Adipocyte (in vitro differentiated cells): ENCODE data around the gene HPCAL1.

Source experiments
- DNase-seq: peaks from one replicate; pipeline ENCODE4 v3.0.0-alpha.2; 2015; ENCODE audit warnings: low read depth
- H3K27me3 ChIP-seq: replicated peaks from 2 replicates; pipeline ENCODE4 v1.7.0; 2013; ENCODE audit warnings: mild to moderate bottlenecking, low read length, moderate library complexity; ENCODE audit not compliant: control insufficient read depth, insufficient read depth
- H3K36me3 ChIP-seq: 2 replicates; pipeline ENCODE4 v1.7.0; 2013; ENCODE audit warnings: low read length, mild to moderate bottlenecking, moderate library complexity; ENCODE audit not compliant: control insufficient read depth, insufficient read depth, severe bottlenecking
- H3K4me1 ChIP-seq: 2 replicates; pipeline ENCODE4 v1.7.0; 2013; ENCODE audit warnings: mild to moderate bottlenecking, low read length, moderate library complexity; ENCODE audit not compliant: control insufficient read depth, insufficient read depth
- H3K4me3 ChIP-seq: 2 replicates; pipeline ENCODE4 v1.7.0; 2013; ENCODE audit warnings: mild to moderate bottlenecking, low read length, moderate library complexity
- H3K9ac ChIP-seq: 2 replicates; pipeline ENCODE4 v1.7.0; 2013; ENCODE audit warnings: mild to moderate bottlenecking, low read length, moderate library complexity
- H3K9me3 ChIP-seq: 2 replicates; pipeline ENCODE4 v1.7.0; 2013; ENCODE audit warnings: mild to moderate bottlenecking, low read length, moderate library complexity; ENCODE audit not compliant: control insufficient read depth

Gene HPCAL1

DNA sequence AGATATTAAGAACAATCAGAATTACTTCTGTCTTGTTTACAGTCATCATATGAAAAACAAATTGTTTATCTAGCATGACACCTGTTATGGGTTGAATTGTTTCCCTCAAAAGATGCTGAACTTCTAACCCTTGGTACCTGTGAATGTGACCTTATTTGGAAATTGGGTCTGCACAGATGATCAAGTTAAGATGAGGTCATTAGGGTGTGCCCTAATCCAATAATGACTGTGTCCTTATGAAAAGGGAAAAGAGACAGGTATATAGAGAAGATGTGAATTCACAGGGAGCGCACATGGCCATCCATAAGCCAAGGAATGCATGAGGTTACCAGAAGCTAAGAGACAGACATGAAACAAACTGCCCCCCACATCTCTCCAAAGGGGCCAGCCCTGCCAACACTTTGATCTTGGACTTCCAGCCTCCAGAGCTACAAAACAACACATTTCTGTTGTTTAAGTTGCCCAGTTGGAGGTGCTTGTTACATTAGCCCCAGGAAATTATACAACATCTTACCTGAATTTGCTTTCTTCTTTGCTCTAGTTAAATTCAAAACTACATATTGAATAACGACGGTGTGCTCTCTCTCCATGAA lies 2.3 kb upstream of the HPCAL1 start:
- H3K27me3 ChIP-seq: no peaks in the 10 kb centered on the region
- no peak overlapping the region for H3K4me3 ChIP-seq
- H3K9ac ChIP-seq: no peak overlapping the region
- H3K36me3 ChIP-seq: no peaks in the 10 kb centered on the region
- no peak for DNase-seq
- H3K4me1 ChIP-seq: peaks cover 15% of the 10 kb centered on the region
- H3K9me3 ChIP-seq: no peaks in the 10 kb centered on the region

- Histone ChIP-seq H3K9ac (no peak overlapping the region), H3K9me3 (no peaks in the 10 kb centered on the region), H3K4me3 (no peak overlapping the region), H3K36me3 (no peaks in the 10 kb centered on the region), H3K4me1 (peaks cover 15% of the 10 kb centered on the region), H3K27me3 (no peaks in the 10 kb centered on the region)
- no peak for DNase-seq
These were observed 1.4 kb upstream of the HPCAL1 start for GRCh38 chr2:10300997-10301940.

GRCh38 chr2:10301941-10302478 lies 694 bp upstream of the HPCAL1 start:
- H3K4me3 ChIP-seq: peak overlapping the region; percentile 61
- no peaks in the 10 kb centered on the region for H3K27me3 ChIP-seq
- peak overlapping the region; percentile 69 for H3K9ac ChIP-seq
- DNase-seq: no peak
- no peaks in the 10 kb centered on the region for H3K9me3 ChIP-seq
- no peaks in the 10 kb centered on the region for H3K36me3 ChIP-seq
- peaks cover 15% of the 10 kb centered on the region for H3K4me1 ChIP-seq

DNA sequence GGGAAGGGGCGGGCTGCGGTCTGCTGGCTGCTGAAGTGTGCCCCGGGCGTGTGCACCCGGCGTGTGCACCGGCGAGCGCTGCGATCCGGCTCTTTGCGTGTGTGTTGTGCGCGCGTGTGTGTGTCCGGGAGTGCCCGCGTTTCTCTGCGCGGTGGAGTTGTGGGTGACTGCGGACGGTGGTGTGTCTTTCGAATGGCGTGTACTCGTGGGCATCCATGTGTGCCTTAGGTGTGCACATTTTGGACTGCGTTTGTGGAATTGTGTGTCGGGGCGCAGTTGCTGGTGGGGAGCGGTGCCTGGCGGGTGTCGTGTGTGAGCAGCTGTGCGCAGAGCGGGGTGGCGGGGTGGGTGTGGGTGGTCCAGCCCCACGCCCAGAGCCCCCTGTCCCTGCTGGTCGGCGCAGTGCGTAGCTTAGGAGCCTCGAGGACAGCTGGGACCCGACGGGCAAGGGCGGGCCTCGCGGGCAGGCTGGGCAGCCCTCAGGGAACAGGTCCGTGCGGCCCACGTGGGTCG lies 533 bp downstream of the HPCAL1 start:
- H3K4me1 ChIP-seq: peaks cover 12% of the 10 kb centered on the region
- no peaks in the 10 kb centered on the region for H3K36me3 ChIP-seq
- H3K9me3 ChIP-seq: no peaks in the 10 kb centered on the region
- H3K27me3 ChIP-seq: no peaks in the 10 kb centered on the region
- DNase-seq: no peak
- peak overlapping the region; percentile 76 for H3K9ac ChIP-seq
- H3K4me3 ChIP-seq: peak overlapping the region; percentile 85

DNA sequence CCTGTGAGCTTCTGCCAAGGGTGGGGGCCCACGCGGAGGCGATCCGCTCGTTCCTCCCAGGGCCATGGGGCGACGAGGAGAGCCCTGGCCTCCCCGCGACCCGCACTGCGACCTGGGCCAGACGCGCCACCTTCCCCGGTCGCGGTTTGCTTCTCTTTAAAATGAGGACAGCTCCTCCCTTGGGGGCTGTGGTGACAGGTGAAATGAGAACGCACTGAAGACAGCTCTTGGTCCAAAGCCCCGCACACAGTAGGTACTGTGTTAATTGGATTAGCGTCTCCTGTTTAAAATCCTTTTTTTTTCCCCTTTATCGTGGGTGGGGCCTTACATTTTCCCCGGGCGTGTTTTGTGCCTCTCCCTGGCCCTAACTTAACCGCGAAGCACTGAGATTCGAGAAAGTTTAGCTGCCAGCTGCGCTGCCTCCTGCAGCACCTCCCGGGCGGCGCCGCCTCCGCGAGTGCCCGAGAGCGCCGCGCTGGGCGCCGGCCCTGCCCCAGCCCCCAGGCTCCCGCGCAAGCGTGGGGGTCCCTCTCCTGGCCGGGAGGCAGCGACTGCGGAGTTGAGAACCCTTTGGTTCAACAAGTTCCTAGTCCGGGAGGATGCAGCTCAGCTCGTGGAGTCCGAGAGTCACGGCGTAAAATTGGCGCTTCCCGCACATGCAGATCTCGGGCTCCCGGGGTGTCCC lies 1.1 kb downstream of the HPCAL1 start:
- no peaks in the 10 kb centered on the region for H3K27me3 ChIP-seq
- H3K4me1 ChIP-seq: peaks cover 10% of the 10 kb centered on the region
- DNase-seq: peak; percentile 75
- H3K9me3 ChIP-seq: no peaks in the 10 kb centered on the region
- H3K9ac ChIP-seq: peak overlapping the region; percentile 76
- peak overlapping the region; percentile 85 for H3K4me3 ChIP-seq
- H3K36me3 ChIP-seq: no peaks in the 10 kb centered on the region

DNA sequence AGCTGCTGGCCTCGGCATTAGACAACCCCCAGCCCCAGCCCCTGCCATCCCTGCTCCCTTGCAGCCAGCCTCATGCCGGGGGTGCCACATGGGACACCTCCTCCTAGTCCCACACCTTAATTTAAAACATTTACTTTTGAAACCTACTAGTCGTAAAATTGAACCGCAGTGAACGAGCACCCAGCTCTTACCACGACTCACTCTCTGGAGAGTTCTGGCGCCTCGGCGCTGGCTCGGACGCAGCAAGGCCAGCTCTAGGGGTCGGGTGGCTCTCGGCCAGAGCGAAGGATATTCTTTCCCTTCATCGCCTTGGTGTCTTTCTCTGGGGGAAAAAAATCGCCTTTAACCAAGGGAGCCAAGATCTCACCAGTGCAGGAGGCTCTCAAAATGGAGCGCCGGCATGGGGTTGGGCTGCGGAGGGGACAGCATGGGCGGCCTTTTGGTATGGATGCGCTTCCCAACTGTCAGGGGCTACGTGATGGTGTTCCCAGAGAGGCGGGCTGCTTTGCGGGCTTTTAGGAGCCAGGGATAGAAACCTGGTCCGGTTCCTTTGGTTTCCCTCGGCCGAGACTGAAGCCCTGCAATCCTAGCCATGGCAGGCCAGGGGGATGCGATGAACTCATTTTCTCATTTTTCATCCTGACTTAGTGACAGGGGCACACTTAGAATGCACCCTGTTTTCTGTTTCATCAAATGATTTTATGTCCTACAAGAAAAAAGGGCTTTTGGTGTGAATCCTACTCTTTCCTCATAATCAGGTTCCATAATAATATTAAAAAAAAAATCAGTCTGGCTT lies 2.0 kb downstream of the HPCAL1 start:
- Histone ChIP-seq H3K36me3 (no peaks in the 10 kb centered on the region), H3K27me3 (no peaks in the 10 kb centered on the region), H3K4me3 (peak overlapping the region; percentile 85), H3K4me1 (peaks cover 10% of the 10 kb centered on the region), H3K9ac (peak overlapping the region; percentile 76), H3K9me3 (no peaks in the 10 kb centered on the region)
- no peak for DNase-seq

DNA sequence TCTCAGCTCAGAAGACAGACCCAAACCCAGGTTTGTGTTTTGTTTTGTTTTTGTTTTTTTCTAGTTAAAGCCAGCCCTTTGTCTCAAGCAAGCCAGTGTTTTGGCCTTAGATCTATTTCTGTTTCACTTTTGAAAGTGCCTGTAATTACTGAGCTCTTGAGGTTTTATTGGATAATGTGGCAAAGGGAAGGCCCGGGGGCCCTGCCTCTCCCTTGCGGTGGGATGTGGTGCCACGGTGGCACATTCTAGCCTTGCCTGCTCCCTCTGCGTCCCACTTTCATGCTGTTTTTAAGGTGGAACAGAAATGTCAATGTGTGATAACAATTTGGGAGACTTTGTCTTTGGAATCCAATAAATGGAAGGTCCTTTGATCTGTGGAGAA lies 2.5 kb downstream of the HPCAL1 start:
- H3K4me3 ChIP-seq: no peak overlapping the region
- DNase-seq: peak; percentile 85
- peaks cover 10% of the 10 kb centered on the region for H3K4me1 ChIP-seq

DNA sequence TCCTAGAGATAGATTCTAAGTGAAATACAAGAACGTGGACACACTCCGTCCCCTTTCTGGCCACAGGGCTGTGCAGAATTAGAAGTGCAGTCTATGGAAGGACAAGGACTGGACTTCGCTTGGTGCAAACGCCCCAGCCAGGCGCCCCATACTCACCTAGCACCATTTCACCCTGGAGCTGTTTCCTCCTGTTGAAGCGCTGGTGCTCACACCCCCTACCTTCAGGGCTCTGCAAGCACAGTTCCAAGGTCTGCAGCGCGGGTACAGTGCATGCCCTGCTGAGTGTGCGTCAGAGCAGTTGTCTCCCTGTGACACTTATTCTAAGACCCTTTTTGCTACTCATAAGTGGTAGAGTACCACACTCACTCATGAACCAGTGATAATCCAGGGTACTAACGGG lies 3.0 kb downstream of the HPCAL1 start:
- Histone ChIP-seq H3K4me3 (no peak overlapping the region), H3K9ac (no peak overlapping the region), H3K27me3 (no peaks in the 10 kb centered on the region), H3K9me3 (no peaks in the 10 kb centered on the region), H3K36me3 (no peaks in the 10 kb centered on the region), H3K4me1 (peaks cover 10% of the 10 kb centered on the region)
- peak; percentile 9 for DNase-seq

More for the DNA sequence above, 2.5 kb downstream of the HPCAL1 start:
- no peaks in the 10 kb centered on the region for H3K27me3 ChIP-seq
- H3K36me3 ChIP-seq: no peaks in the 10 kb centered on the region
- no peaks in the 10 kb centered on the region for H3K9me3 ChIP-seq
- no peak overlapping the region for H3K9ac ChIP-seq

DNA sequence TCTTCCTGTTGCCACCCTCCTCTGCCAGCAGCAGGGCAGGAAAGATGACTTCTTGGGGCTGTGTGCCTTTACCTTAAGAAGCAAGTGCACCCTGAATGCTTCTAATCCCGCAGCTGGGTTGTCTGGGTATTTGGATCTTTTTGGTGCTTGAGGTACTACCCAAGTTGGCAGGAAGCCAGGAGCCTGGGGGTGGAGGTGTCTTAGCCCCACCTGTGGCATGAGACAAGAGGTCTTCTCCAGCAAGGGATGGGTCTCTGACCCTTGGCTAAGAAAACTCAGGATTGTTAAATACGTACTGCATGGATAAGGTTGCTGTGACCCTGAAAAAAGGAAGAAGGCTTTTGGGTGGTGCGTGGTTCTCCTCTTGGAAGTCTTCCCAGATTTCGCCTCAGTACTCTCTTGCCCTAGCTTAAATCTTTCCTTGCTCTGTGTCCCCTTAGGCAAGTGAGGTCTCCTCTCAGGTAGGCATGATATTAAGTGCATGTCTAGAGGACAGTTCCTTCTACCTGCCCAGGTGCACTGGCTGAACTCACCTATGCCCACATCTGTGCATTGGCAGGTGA lies 4.3 kb downstream of the HPCAL1 start:
- no peaks in the 10 kb centered on the region for H3K9me3 ChIP-seq
- no peak for DNase-seq
- no peak overlapping the region for H3K9ac ChIP-seq
- H3K4me1 ChIP-seq: peaks cover 10% of the 10 kb centered on the region
- no peak overlapping the region for H3K4me3 ChIP-seq
- no peaks in the 10 kb centered on the region for H3K27me3 ChIP-seq
- H3K36me3 ChIP-seq: no peaks in the 10 kb centered on the region

GRCh38 chr2:10307561-10308156 lies 5.0 kb downstream of the HPCAL1 start:
- Histone ChIP-seq H3K36me3 (peaks cover 3% of the 10 kb centered on the region), H3K9ac (no peak overlapping the region), H3K27me3 (no peaks in the 10 kb centered on the region), H3K4me3 (no peak overlapping the region), H3K4me1 (peaks cover 10% of the 10 kb centered on the region), H3K9me3 (no peaks in the 10 kb centered on the region)
- DNase-seq: no peak
